ENCODE measurements around the gene DMRTB1. TPM values are rescaled to one million over a fixed set of nuclear protein-coding genes. Genes with fewer than 3 reads are reported as not detected.

Gene DMRTB1
- total and polyA plus RNA-seq, 2 donors (not counting 1 experiment from before 2014, with no cell fraction given), result not detected

- ATAC-seq (ENCODE audit: low read depth) (no peak), DNase-seq (no peak)
- WGBS (ENCODE audit: insufficient coverage), result 91% methylated on average over 9 of the region's 13 CpGs
- Mint-ChIP-seq H3K27me3 (no peaks in the 10 kb centered on the region), H3K4me1 (no peaks in the 10 kb centered on the region), H3K27ac (no peak overlapping the region), H3K9me3 (ENCODE audit: insufficient read depth) (no peaks in the 10 kb centered on the region), H3K4me3 (no peak overlapping the region)
- Histone ChIP-seq H3K27ac (ENCODE audit: low read length in 2 of 2) (no peak overlapping the region), H3K4me3 (ENCODE audit: control extremely low read depth in 1 of 5, extremely low read depth in 1 of 5, insufficient read depth in 1 of 5, low read depth in 2 of 5, low read length in 4 of 5) (no peak overlapping the region), H3K9ac (ENCODE audit: low read length) (no peak overlapping the region), H2AFZ (ENCODE audit: insufficient read depth, low read depth, low read length, poor library complexity, severe bottlenecking) (no peak overlapping the region), H3K79me2 (ENCODE audit: control insufficient read depth, insufficient read depth, low read length) (no peaks in the 10 kb centered on the region), H3K27me3 (replicated peaks in 1 of 4; ENCODE audit: control extremely low read depth in 1 of 4, control insufficient read depth in 3 of 4, insufficient read depth in 4 of 4, low read length in 3 of 4) (no peaks in the 10 kb centered on the region), H3K36me3 (replicated peaks in 1 of 2; ENCODE audit: control extremely low read depth in 1 of 2, control insufficient read depth in 1 of 2, extremely low read depth in 1 of 2, insufficient read depth in 2 of 2, low read length in 1 of 2) (no peaks in the 10 kb centered on the region), H3K4me1 (ENCODE audit: control insufficient read depth in 2 of 2, insufficient read depth in 2 of 2, low read length in 2 of 2) (no peaks in the 10 kb centered on the region), H3K4me2 (replicated peaks; ENCODE audit: low read depth, low read length, poor library complexity, severe bottlenecking) (no peak overlapping the region), H3K9me3 (ENCODE audit: control extremely low read depth in 1 of 3, control insufficient read depth in 2 of 3, insufficient read depth in 1 of 3, low read length in 2 of 3) (no peaks in the 10 kb centered on the region), H4K20me1 (ENCODE audit: control insufficient read depth, insufficient read depth, low read length, poor library complexity, severe bottlenecking) (no peaks in the 10 kb centered on the region)
- CTCF ChIA-PET, result no interaction called here
- POLR2A ChIA-PET, result no interaction called here
- no peak for TF ChIP-seq EZH2 (IDR thresholded peaks at IDR 0.05; ENCODE audit: borderline replicate concordance, insufficient read depth, low read depth, low read length, poor library complexity, severe bottlenecking)
- TF ChIP-seq, protein P1, sequence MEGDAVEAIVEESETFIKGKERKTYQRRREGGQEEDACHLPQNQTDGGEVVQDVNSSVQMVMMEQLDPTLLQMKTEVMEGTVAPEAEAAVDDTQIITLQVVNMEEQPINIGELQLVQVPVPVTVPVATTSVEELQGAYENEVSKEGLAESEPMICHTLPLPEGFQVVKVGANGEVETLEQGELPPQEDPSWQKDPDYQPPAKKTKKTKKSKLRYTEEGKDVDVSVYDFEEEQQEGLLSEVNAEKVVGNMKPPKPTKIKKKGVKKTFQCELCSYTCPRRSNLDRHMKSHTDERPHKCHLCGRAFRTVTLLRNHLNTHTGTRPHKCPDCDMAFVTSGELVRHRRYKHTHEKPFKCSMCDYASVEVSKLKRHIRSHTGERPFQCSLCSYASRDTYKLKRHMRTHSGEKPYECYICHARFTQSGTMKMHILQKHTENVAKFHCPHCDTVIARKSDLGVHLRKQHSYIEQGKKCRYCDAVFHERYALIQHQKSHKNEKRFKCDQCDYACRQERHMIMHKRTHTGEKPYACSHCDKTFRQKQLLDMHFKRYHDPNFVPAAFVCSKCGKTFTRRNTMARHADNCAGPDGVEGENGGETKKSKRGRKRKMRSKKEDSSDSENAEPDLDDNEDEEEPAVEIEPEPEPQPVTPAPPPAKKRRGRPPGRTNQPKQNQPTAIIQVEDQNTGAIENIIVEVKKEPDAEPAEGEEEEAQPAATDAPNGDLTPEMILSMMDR (IDR thresholded peaks at IDR 0.05), result no peak
- intact Hi-C loops (cut with micrococcal nuclease), result no loop called here
These were observed 52.2 kb downstream of the DMRTB1 start for GRCh38 chr1:53511323-53511932.

GRCh38 chr1:53511933-53512806 is 53.0 kb downstream of the DMRTB1 start:
- H3K4me1 ChIP-seq (ENCODE audit: control insufficient read depth in 2 of 2, insufficient read depth in 2 of 2, low read length in 2 of 2), result no peaks in the 10 kb centered on the region
- no peaks in the 10 kb centered on the region for H3K79me2 ChIP-seq (ENCODE audit: control insufficient read depth, insufficient read depth, low read length)
- H3K4me3 Mint-ChIP-seq, result no peak overlapping the region
- TF ChIP-seq, protein P1 (IDR thresholded peaks at IDR 0.05), result no peak
- TF ChIP-seq EZH2 (IDR thresholded peaks at IDR 0.05; ENCODE audit: borderline replicate concordance, insufficient read depth, low read depth, low read length, poor library complexity, severe bottlenecking), result no peak
- DNase-seq (no peak), ATAC-seq (ENCODE audit: low read depth) (no peak)
- no peaks in the 10 kb centered on the region for H3K27me3 ChIP-seq (replicated peaks in 1 of 4; ENCODE audit: control extremely low read depth in 1 of 4, control insufficient read depth in 3 of 4, insufficient read depth in 4 of 4, low read length in 3 of 4)
- no peak overlapping the region for H3K9ac ChIP-seq (ENCODE audit: low read length)
- intact Hi-C loops (cut with micrococcal nuclease), result no loop called here
- WGBS (ENCODE audit: insufficient coverage), result 59% methylated on average over 18 of the region's 19 CpGs
- ChIA-PET POLR2A (no interaction called here), CTCF (no interaction called here)
- H3K27ac ChIP-seq (ENCODE audit: low read length in 2 of 2), result no peak overlapping the region
- H2AFZ ChIP-seq (ENCODE audit: insufficient read depth, low read depth, low read length, poor library complexity, severe bottlenecking), result no peak overlapping the region
- H4K20me1 ChIP-seq (ENCODE audit: control insufficient read depth, insufficient read depth, low read length, poor library complexity, severe bottlenecking), result no peaks in the 10 kb centered on the region
- no peak overlapping the region for H3K4me2 ChIP-seq (replicated peaks; ENCODE audit: low read depth, low read length, poor library complexity, severe bottlenecking)
- no peaks in the 10 kb centered on the region for H3K36me3 ChIP-seq (replicated peaks in 1 of 2; ENCODE audit: control extremely low read depth in 1 of 2, control insufficient read depth in 1 of 2, extremely low read depth in 1 of 2, insufficient read depth in 2 of 2, low read length in 1 of 2)
- no peaks in the 10 kb centered on the region for H3K9me3 Mint-ChIP-seq (ENCODE audit: insufficient read depth)
- no peaks in the 10 kb centered on the region for H3K4me1 Mint-ChIP-seq
- no peak overlapping the region for H3K4me3 ChIP-seq (ENCODE audit: control extremely low read depth in 1 of 5, extremely low read depth in 1 of 5, insufficient read depth in 1 of 5, low read depth in 2 of 5, low read length in 4 of 5)
- H3K27ac Mint-ChIP-seq, result no peak overlapping the region
- H3K9me3 ChIP-seq (ENCODE audit: control extremely low read depth in 1 of 3, control insufficient read depth in 2 of 3, insufficient read depth in 1 of 3, low read length in 2 of 3), result no peaks in the 10 kb centered on the region
- no peaks in the 10 kb centered on the region for H3K27me3 Mint-ChIP-seq
